Ovary (tissue), 3 donors: ENCODE measurements around the gene BAX.

Experiments
- POLR2A ChIP-seq: fragments of 450-650 bp; IDR thresholded peaks from one replicate; pipeline ENCODE4 v1.6.1; 2017; ENCODE audit warnings: antibody characterized with exemption, mild to moderate bottlenecking, moderate library complexity
- TF ChIP-seq, protein P1 (sequence below), 3 donors: fragments of 450-650 bp in 2 of 3; fragments of 200-600 bp in 1 of 3; IDR thresholded peaks; one replicate each; pipeline versions ENCODE4 v1.5.1 to v1.8.0; 2016 to 2022; ENCODE audit warnings: antibody characterized with exemption in 3 of 3, mild to moderate bottlenecking in 1 of 3
- donor health status: DM: no; HTN: no; CAD: no.

DNA sequence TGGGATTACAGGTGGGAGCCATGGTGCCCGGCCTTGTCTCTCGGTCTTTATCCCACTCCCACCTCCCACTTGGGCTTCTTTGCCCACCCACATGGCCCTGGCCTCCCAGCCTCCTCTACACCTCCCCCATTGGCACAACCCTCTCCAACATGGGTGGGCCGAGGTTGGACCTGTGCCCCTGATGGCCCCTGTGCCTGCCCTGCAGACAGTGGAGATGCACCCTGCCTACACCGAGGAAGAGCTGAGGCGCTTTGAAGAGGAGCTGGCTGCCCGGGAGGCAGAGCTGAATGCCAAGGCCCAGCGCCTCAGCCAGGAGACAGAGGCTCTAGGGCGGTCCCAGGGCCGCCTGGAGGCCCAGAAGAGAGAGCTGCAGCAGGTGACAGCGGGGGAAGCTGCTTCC lies 33.7 kb upstream of the BAX start:
- TF ChIP-seq POLR2A: no peak
- TF ChIP-seq, protein P1, sequence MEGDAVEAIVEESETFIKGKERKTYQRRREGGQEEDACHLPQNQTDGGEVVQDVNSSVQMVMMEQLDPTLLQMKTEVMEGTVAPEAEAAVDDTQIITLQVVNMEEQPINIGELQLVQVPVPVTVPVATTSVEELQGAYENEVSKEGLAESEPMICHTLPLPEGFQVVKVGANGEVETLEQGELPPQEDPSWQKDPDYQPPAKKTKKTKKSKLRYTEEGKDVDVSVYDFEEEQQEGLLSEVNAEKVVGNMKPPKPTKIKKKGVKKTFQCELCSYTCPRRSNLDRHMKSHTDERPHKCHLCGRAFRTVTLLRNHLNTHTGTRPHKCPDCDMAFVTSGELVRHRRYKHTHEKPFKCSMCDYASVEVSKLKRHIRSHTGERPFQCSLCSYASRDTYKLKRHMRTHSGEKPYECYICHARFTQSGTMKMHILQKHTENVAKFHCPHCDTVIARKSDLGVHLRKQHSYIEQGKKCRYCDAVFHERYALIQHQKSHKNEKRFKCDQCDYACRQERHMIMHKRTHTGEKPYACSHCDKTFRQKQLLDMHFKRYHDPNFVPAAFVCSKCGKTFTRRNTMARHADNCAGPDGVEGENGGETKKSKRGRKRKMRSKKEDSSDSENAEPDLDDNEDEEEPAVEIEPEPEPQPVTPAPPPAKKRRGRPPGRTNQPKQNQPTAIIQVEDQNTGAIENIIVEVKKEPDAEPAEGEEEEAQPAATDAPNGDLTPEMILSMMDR (IDR thresholded peaks at IDR 0.05): no peak
